HG03342 (cell line): ENCODE measurements around the gene C5orf34.
A peak's percentile ranks its signal among the peaks of the same experiment; 100 is the strongest.
"Not testable (repeated sequence)": the region's sequence is repeated elsewhere in the genome, so short reads cannot be mapped to it uniquely, and the experiment has no call there.

Experiments
- ATAC-seq: cut with Tn5 transposase; IDR thresholded peaks from one replicate; pipeline ENCODE4 v1.9.1; 2021; ENCODE audit warnings: mild to moderate bottlenecking, moderate library complexity; ENCODE audit not compliant: unreplicated experiment

The C5orf34 gene

GRCh38 chr5:43514471-43514815, 505 bp downstream of the C5orf34 start:
- ATAC-seq, result peak; percentile 32

- ATAC-seq, result no peak
These were observed 923 bp downstream of the C5orf34 start for GRCh38 chr5:43514025-43514424.

DNA sequence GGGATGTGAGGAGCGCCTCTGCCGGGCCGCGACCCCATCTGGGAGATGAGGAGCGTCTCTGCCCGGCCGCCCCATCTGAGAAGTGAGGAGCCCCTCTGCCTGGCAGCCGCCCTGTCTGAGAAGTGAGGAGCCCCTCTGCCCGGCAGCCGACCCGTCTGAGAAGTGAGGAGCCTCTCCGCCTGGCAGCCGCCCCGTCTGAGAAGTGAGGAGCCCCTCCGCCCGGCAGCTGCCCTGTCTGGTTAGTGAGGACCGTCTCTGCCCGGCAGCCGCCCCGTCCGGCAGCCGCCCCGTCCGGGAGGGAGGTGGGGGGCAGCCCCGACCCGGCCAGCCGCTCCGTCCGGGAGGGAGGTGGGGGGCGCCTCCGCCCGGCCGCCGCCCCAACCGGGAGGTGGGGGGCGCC, 3.9 kb downstream of the C5orf34 start:
- not testable (repeated sequence) for ATAC-seq

DNA sequence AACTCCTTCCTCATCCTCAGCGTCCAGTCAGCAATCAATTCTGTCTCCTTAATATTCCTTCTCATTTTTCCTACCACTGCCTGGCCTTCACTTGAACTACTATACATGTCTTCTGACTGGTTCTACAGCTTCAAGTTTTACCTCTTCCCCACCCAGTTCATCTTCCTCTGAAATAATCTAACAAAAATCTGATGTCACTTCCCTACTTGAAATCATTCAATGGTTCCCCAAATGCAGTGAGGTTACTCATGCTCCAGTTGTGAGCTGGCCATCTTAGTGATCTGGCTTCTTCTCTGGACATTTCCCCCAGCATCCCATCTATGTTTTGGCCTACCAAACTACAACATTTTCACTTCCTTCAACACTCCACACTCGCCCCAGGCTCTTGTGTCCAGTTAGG, 16.4 kb downstream of the C5orf34 start:
- no peak for ATAC-seq

DNA sequence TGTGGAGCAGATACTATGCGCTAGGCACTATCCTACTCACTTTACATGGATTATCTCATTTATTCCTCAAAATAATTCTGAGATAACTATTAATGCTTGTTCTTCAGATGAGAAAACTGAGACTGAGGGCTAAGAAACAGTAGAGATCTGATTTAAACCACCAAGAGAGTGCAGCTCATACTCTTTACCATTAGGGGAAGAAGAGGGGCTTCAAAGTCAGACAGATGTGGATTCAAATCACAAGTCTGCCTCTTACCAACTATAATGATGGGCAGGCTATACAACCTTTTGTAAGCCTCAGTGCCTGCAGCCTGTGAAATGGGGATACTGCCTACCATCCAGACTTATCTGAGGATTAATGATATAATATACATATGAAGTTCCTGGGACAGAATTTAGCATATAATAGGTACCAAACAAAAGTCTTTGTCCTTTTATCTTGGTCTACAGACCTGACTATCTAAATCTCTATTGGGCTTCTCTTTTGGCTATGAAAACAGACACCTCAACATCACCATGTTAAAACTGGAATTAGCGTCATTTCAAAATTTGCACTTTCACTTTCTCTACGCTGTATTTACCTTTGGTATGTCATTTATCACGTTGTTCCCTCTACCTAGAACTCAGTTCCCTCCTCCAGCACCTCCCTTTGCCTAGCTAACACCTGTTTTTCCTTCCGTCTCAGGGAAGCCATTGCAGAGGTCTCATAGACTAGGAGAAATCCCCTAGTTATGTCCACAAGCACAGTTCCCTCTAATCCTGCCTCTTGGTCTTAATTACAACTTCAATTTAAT, 17.4 kb downstream of the C5orf34 start:
- no peak for ATAC-seq

DNA sequence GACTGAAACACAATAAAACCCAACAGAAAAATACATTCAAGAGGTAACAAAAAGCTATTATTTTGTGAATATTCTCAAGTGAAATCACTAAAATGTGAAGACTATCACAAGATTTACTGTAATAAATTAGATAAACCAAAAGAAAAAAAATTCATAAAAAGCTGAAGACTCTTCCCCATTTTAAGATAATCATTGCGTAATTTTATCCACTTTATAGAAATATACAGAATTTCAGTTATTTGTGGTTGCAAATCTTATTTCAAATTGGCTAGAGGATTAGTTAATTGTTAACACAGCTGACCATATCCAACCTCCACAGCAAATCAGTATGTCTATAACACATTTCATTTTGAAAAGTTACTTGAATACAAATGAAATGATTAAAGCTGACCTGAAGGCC, 23.6 kb downstream of the C5orf34 start:
- ATAC-seq, result no peak

- no peak for ATAC-seq
These were observed 28.6 kb downstream of the C5orf34 start for GRCh38 chr5:43486353-43486752.

GRCh38 chr5:43485406-43485805, 29.5 kb downstream of the C5orf34 start:
- no peak for ATAC-seq

DNA sequence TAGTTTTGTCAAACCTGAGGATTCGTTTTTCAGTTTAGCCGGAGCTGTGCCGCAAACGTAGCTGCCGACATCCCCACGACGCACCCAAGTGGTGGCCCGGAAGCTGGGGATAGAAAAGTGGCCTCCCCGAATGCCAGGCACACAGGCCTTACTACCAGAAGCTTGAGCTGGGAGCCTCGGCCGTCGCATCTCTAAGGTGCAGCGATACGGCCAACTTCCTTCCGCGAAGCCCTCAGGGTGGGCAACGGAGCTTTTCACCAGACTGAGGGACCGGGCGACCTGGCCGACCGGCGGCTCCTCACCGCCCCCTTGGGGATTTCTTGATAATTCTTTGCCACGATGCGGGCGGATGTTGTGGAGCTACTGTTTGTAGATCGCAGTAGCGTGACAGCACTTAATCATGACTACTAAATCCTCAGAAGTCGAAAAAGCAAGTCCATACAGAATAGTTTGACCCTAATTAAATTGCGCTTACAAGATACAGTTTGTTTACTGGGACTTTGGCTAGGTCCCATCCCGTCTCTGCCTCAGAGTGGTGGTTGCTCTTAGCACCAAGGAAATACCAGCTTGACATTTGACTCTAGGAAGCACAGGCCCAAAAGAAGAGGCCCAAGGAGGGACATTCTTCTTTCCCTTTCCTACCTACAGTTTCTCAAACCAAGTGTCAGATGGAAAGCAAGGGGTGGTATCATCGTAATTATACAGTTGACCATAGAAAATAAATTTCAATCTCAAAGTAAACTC, 30.7 kb downstream of the C5orf34 start:
- ATAC-seq, result peak; percentile 72

DNA sequence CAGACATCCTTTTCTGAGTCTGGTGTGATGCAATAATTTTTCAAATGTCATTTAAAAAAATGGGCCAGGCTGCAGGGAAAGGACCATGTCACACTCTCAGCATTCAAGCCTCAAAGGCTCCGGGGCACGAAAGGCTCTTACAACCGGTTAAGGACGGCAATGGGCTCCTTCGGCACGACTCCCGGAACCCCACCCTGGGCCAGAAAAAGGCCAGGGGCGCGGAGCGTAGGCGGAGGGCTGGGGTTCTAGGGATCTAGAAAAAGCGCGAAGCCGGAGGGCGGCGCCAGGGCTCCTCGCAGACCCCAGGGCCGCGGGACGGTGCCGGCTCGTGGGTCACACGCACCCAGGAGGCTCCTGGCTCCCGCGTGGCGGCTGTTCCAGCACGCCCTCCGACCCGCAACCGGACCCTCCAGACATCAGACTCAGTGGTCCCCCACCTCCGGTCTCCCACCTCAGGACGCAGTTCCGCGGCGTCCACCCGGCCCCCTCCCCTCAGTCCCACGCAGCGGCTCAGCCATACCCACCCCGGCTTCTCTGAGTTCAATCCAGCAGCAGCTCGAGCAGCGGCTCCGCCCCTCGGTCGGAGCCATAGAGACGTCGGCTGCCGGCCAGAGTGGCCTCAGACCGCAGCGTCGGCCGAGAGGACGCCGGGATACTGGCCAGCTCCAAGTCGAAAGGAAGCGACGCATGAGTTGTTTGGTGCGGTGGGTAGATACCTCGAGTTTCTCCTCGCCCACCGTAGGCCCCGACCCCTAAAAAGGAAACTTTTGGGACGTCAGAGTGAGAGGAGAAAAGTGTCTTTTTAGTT, 31.4 kb downstream of the C5orf34 start, which contains the start of gene TMEM267:
Gene TMEM267 (minus strand): TSS at position 568 of the 808 bp plus-strand sequence. CDS start 29,896 bp downstream, outside the sequence.
- peak; percentile 86 for ATAC-seq

GRCh38 chr5:43482490-43483297, 32.3 kb downstream of the C5orf34 start:
- ATAC-seq, result no peak

GRCh38 chr5:43469671-43470391, 45.1 kb downstream of the C5orf34 start:
- ATAC-seq, result no peak

GRCh38 chr5:43467100-43467499, 47.8 kb downstream of the C5orf34 start:
- no peak for ATAC-seq

- ATAC-seq, result not testable (repeated sequence)
These were observed 49.5 kb downstream of the C5orf34 start for GRCh38 chr5:43465455-43465854.

DNA sequence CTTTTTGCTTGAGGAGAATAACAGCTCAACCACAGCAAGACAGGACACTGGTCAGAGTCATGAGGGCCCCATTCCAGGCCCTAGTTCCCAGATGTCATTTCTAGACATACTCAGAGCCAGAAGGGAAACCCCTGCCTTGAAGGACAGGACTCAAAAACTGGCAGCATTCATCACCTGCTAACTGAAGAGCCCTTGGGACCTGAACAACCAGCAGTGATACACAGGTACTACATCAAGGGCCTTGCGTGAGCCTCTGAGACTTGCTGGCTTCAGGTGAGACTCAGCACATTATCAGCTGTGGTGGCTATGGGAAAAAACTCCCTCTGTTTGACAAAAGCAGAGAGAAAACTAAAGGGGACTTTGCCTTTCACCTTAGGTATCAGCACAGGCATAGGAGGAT, 53.9 kb downstream of the C5orf34 start:
- no peak for ATAC-seq

DNA sequence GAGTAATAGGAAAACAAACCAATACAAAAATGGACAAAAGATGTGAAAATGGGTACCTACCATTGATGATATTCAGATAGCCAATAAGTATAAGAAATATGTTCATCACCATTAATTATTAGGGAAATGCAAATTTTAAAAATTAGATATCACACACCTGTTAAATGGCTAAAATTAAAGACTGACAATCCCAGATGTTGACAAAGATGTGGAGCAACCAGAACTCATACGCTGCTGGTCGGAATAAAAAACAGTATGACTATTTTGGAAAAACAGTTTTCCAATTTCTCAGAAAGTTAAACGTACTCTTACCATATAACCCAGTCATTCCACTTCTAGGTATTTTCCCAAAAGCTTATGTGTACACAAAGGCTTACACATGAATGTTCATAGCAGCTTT, 58.4 kb downstream of the C5orf34 start:
- no peak for ATAC-seq

GRCh38 chr5:43441575-43441974, 73.4 kb downstream of the C5orf34 start:
- ATAC-seq, result not testable (repeated sequence)

GRCh38 chr5:43437062-43437660, 77.8 kb downstream of the C5orf34 start:
- no peak for ATAC-seq
